Kidney (tissue), 14 donors: Measurements from ENCODE around the gene TBC1D24. TPM values are rescaled to one million over a fixed set of nuclear protein-coding genes. Genes with fewer than 3 reads are reported as not detected.
"Not testable (repeated sequence)": the region's sequence is repeated elsewhere in the genome, so short reads cannot be mapped to it uniquely, and the experiment has no call there.

ENCODE experiments used
- DNase-seq, 5 donors: peaks; one replicate each; pipeline ENCODE4 v3.0.0-alpha.2; 2013 to 2020
- FAIRE-seq: peaks from 2 replicates; lab custom pipeline; 2012; peaks lifted over from hg19 to GRCh38; lab: Jason Lieb, UNC
- H3K27ac ChIP-seq, 2 donors: one replicate each; pipeline ENCODE4 v1.7.0; 2013; ENCODE audit warnings: low read depth in 2 of 2, low read length in 2 of 2, inconsistent platforms in 1 of 2
- H3K27me3 ChIP-seq: one replicate; pipeline ENCODE4 v1.7.1; 2013; ENCODE audit warnings: low read length, inconsistent platforms; ENCODE audit not compliant: control insufficient read depth, insufficient read depth
- H3K36me3 ChIP-seq, 3 donors: one replicate each; pipeline versions ENCODE4 v1.7.0 to v1.7.1; 2013; ENCODE audit warnings: low read length in 3 of 3, control low read depth in 1 of 3, inconsistent platforms in 1 of 3; ENCODE audit not compliant: insufficient read depth in 3 of 3, control insufficient read depth in 2 of 3
- H3K4me1 ChIP-seq, 3 donors: one replicate each; pipeline versions ENCODE4 v1.7.0 to v1.7.1; 2013; ENCODE audit warnings: low read length in 3 of 3, inconsistent platforms in 1 of 3, low read depth in 1 of 3; ENCODE audit not compliant: control insufficient read depth in 2 of 3, insufficient read depth in 2 of 3
- H3K4me3 ChIP-seq, 3 donors: one replicate each; pipeline versions ENCODE4 v1.7.0 to v1.8.1; 2013; ENCODE audit warnings: low read length in 3 of 3, control low read depth in 1 of 3, inconsistent platforms in 1 of 3
- H3K9ac ChIP-seq, 3 donors: one replicate each; pipeline versions ENCODE4 v1.7.0 to v1.7.1; 2013; ENCODE audit warnings: low read length in 3 of 3, control low read depth in 1 of 3, inconsistent platforms in 1 of 3
- H3K9me3 ChIP-seq, 3 donors: one replicate each; pipeline versions ENCODE4 v1.7.0 to v1.7.1; 2013; ENCODE audit warnings: low read length in 3 of 3, control low read depth in 1 of 3, inconsistent platforms in 1 of 3; ENCODE audit not compliant: control insufficient read depth in 2 of 3, insufficient read depth in 1 of 3
- CTCF ChIP-seq: IDR thresholded peaks from 3 replicates; pipeline ENCODE4 v1.5.1; 2012; ENCODE audit warnings: mild to moderate bottlenecking, moderate library complexity, borderline replicate concordance; ENCODE audit not compliant: insufficient read depth; ENCODE audit errors: extremely low read depth
- intact Hi-C: fragments of 100-400 bp; cut with DNase I; formaldehyde crosslinking; loops from one replicate; pipeline ENCODE4 v1.11.1; 2022
- polyA plus RNA-seq: library from polyadenylated mRNA; stranded (reverse); fragments of 350-450 nt; fragmentation: Illumina TruSeq; extraction: RNeasy Lipid Tissue Mini Kit (QIAGEN cat#74804); gene quantifications from one replicate; pipeline ENCODE4 v1.2.3, GENCODE V29; 2014; ENCODE audit warnings: low read depth, low replicate concordance; ENCODE audit not compliant: insufficient read depth
- total RNA-seq: library from RNA; stranded (reverse); fragmentation: NEBNext Ultra II Directional; extraction: Animal tissue kit (Norgen Biotek cat#: 25700); gene quantifications from one replicate; pipeline ENCODE4 v1.2.1, GENCODE V29; 2021
- donor health status: control.
- donor health status: control.
- donor health status: control.
- donor health status: control.
- donor health status: control.
- donor health status: DM: yes; HTN: yes; CAD: no.
- donor health status: Normal renal cell carcinoma (clear cell type).

The TBC1D24 gene
- total and polyA plus RNA-seq, 2 donors from 2014 or later: 23.9 to 25.7 TPM

DNA sequence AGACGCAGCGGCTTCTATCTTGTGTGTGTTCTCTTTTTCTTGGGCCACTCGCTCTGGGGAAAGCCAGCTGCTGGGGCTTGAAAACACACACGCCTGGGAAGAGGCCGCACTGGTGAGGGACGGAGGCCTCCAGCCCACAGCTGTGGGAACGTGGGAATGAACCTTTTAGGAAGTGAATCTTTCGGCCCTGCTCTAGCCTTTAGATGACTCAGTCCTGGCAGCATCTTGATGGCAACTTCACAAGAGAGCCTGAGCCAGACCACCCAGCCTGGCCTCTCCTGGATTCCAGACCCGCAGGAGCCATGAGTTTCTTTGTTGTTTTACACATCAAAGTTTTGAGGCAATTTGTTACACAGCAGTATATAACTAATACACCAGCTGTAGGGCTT lies 60.7 kb downstream of the TBC1D24 start:
- H3K4me3 ChIP-seq: no peak overlapping the region
- no peaks in the 10 kb centered on the region for H3K27me3 ChIP-seq
- FAIRE-seq: no peak
- intact Hi-C loops: no loop called here
- no peaks in the 10 kb centered on the region for H3K36me3 ChIP-seq
- no peaks in the 10 kb centered on the region for H3K9me3 ChIP-seq
- no peak for DNase-seq
- no peak overlapping the region for H3K9ac ChIP-seq
- peaks cover 0 to 20% (median 7%) of the 10 kb centered on the region in 3 donors for H3K4me1 ChIP-seq
- no peak overlapping the region for H3K27ac ChIP-seq
- TF ChIP-seq CTCF: no peak

DNA sequence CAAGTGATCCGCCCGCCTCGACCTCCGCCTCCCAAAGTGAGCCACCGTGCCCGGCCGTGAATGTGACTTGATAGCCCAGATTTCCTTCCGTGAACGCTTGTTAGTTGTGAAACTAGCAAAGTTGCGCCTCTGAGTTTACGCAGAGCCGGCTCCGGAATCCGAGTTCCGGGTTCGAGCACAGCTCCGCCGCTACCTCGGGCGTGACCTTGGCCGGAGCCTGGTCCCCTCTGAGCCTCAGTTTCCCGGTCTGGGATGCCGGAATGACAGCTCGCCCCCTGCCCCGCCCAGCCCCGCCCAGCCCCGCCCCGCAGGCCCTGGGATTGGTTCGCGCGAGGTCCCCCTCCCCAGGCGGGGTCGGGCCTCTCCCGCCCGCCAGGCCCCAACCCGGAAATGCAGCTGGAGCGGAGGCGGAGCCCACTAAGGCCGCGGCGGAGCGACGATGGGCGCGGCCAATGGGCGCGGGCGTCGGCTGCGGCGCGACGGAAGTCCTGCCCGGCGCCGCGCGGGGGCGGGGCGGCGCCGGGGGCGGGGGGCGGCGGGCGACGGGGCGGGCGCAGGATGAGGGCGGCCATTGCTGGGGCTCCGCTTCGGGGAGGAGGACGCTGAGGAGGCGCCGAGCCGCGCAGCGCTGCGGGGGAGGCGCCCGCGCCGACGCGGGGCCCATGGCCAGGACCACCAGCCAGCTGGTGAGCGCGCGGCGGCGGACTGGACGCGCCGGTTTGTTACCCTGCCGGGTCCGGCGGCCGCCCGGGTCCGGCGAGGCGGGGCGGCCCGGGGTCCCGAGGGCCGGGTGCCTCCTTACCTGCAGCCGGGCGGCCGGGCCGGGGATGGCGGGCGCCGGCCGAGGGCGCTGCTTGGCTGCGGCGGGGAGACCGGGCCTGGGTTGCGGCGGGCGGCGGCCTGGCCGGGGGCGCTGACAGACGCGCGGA lies 62.8 kb downstream of the TBC1D24 start, which contains the start of gene PDPK1:
TSS of gene PDPK1 (plus strand) at position 571 of the 929 bp plus-strand sequence. CDS start at position 663, 92 bp downstream.
- Histone ChIP-seq H3K27me3 (no peaks in the 10 kb centered on the region), H3K4me3 (peak within 1 kb of the TSS; percentile 62 to 79 (median 76)), H3K9me3 (no peaks in the 10 kb centered on the region), H3K4me1 (peaks cover 0 to 18% (median 3%) of the 10 kb centered on the region in 3 donors), H3K27ac (peak within 1 kb of the TSS; percentile 11 to 74), H3K9ac (peak within 1 kb of the TSS in 1 of 3 donors; percentile 59), H3K36me3 (no peaks in the 10 kb centered on the region)
- intact Hi-C loops: no loop called here
- no peak for TF ChIP-seq CTCF
- FAIRE-seq (no peak), DNase-seq (peak; percentile 96 to 99 (median 98))

DNA sequence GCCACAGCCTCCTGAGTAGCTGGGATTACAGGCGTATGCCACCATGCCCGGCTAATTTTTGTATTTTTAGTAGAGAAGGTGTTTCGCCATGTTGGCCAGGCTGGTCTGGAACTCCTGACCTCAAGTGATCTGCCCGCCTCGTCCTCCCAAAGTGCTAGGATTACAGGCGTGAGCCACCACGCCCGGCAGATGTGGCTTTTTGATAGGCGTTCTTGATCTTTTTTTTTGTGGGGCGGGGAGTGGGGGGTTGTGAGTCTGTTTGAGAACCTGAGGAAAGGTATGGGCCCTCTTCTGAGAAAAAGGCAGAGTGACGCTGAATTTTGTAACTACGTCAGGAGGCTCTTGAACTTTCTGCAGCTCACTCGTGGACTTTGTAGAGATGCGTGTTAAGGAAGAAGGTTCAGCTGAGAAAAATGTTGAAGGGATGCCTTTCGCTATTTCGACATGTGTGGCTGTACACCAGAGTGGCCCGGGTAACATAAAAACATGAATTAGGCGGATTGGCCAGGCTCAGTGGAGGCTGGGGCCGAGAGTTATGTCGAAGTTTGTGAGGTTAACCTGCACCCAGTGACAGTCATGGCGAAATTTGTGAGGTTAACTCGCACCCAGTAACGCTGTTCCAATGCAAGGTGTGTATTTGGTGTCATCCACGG lies 64.4 kb downstream of the TBC1D24 start:
- H3K9ac ChIP-seq, H3K9me3 ChIP-seq, FAIRE-seq, DNase-seq, H3K27me3 ChIP-seq, H3K36me3 ChIP-seq, intact Hi-C loops, H3K27ac ChIP-seq: not testable (repeated sequence)
- peaks cover 0 to 18% (median 3%) of the 10 kb centered on the region in 3 donors for H3K4me1 ChIP-seq
- peak overlapping the region in 1 of 3 donors; percentile 58 for H3K4me3 ChIP-seq
